Lower lobe of right lung (tissue), 2 donors: Measurements from ENCODE around the gene U2AF1. TPM values are rescaled to one million over a fixed set of nuclear protein-coding genes. Genes with fewer than 3 reads are reported as not detected.
"Not testable (repeated sequence)": the region's sequence is repeated elsewhere in the genome, so short reads cannot be mapped to it uniquely, and the experiment has no call there.

Source experiments
- ATAC-seq, 2 donors: fragments of 200-7000 bp; cut with Tn5 transposase; one replicate each; pipeline ENCODE4 v1.9.1; 2020 to 2022; ENCODE audit warnings: mild to moderate bottlenecking in 2 of 2, moderate library complexity in 2 of 2
- DNase-seq: peaks from one replicate; pipeline ENCODE4 v3.0.0-alpha.2; 2020
- H3K27ac ChIP-seq: fragments of 200-600 bp; one replicate; pipeline ENCODE4 v1.8.0; 2022
- H3K27me3 ChIP-seq: fragments of 200-600 bp; one replicate; pipeline ENCODE4 v1.8.0; 2022; ENCODE audit warnings: low read depth
- H3K36me3 ChIP-seq: fragments of 200-600 bp; one replicate; pipeline ENCODE4 v1.8.0; 2022; ENCODE audit warnings: mild to moderate bottlenecking
- H3K4me1 ChIP-seq: fragments of 200-600 bp; one replicate; pipeline ENCODE4 v1.8.0; 2022
- H3K4me3 ChIP-seq: fragments of 200-600 bp; one replicate; pipeline ENCODE4 v1.8.0; 2022; ENCODE audit warnings: mild to moderate bottlenecking
- H3K9me3 ChIP-seq: fragments of 200-600 bp; one replicate; pipeline ENCODE4 v1.8.0; 2022
- intact Hi-C: fragments of 100-400 bp; cut with DNase I; formaldehyde crosslinking; loops from one replicate; pipeline ENCODE4 v1.11.0; 2022
- long read RNA-seq: library from polyadenylated mRNA; unstranded; transcript quantifications from one replicate; pipeline ENCODE4 v2.0.0, GENCODE V29; 2021
- total RNA-seq: library from RNA; stranded (reverse); fragmentation: NEBNext Ultra II Directional; extraction: Animal tissue kit (Norgen Biotek cat#: 25700); gene quantifications from one replicate; pipeline ENCODE4 v1.2.1, GENCODE V29; 2021
- donor health status: DM: no; HTN: yes; CAD: no; lungs with severe emphysema.

U2AF1 gene, protein sequence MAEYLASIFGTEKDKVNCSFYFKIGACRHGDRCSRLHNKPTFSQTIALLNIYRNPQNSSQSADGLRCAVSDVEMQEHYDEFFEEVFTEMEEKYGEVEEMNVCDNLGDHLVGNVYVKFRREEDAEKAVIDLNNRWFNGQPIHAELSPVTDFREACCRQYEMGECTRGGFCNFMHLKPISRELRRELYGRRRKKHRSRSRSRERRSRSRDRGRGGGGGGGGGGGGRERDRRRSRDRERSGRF
- total RNA-seq, result 43.0 TPM
- long read RNA-seq, transcript U2AF1-201 (8 exons, 962 nt), result major isoform, 55 of 104 reads
- long read RNA-seq, transcript U2AF1-202 (8 exons, 940 nt), result minor isoform, 29 of 104 reads
- long read RNA-seq, partial matches to known transcripts, result 3 of 104 reads
- long read RNA-seq, other reads (novel, unspliced or antisense), result 12 of 104 reads

DNA sequence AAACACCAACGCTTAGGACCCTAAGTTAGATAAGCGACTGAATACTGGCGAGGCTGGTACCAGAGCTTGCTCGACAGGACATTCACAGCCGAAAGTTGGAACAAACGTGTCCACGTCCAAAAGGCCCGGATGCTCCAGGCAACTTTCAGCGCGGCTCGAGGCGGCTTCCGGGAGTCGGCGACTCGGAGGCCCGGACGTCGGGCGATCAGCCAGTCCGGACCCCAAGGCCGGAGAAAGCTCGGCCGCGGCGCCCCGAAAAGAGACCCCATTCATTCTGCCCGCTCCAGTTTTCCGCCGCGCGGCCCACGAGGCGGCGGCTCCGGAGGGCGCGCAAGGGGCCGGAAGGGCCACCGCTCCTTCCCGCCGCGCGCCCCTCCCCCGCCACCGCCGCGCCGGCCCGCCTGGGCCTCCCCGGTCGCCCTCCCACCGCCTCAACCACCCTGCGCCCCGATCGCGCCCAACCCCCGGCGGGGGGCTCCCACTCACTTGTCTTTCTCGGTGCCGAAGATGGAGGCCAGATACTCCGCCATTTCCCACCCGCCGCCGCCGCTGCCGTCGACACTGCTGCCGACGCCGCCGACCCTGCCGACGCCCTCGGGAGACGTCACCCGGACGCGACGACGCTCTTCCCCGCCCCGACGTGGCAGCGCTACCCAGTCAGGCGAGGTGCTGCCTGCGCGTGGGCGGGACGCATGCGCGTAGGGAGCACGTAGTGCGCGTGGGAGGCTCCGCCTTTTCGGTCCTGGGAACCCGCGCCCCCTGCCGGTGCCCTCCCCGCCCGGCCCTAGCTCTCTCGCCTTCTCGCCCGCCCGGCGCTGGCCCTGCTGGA, at the start of gene U2AF1:
U2AF1 (minus strand) TSS at position 606 of the 829 bp plus-strand sequence; CDS start at position 530, 76 bp downstream.
- intact Hi-C loops, H3K27me3 ChIP-seq, H3K4me1 ChIP-seq, H3K9me3 ChIP-seq, H3K36me3 ChIP-seq: not testable (repeated sequence)
- DNase-seq (peak; percentile 86), ATAC-seq (peak; percentile 98 to 100)
- H3K4me3 ChIP-seq, result peak within 1 kb of the TSS; percentile 61
- peak within 1 kb of the TSS; percentile 87 for H3K27ac ChIP-seq

DNA sequence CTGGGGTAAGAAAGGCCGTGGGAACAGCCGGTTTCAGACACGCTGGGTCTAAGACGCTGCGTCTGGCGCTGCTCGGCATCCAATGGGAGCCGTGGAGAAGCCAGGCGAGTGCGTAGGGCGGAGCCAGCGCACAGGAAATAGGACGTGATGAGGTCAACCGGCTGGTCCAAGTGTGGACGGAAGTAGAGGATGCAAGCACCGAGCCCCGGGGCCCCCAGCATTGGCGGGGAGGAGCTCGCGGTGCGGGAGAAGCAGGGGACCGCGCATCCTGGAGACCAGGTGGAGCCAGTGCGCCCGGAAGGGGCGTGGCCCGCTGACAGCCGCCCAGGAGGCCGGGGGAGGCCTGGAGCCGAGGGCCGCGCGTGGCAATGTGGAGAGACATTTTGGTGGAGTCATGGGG, 46.2 kb upstream of the U2AF1 start:
- H3K36me3 ChIP-seq, H3K27ac ChIP-seq, H3K9me3 ChIP-seq, H3K4me3 ChIP-seq, ATAC-seq, H3K27me3 ChIP-seq, H3K4me1 ChIP-seq, intact Hi-C loops, DNase-seq: not testable (repeated sequence)

DNA sequence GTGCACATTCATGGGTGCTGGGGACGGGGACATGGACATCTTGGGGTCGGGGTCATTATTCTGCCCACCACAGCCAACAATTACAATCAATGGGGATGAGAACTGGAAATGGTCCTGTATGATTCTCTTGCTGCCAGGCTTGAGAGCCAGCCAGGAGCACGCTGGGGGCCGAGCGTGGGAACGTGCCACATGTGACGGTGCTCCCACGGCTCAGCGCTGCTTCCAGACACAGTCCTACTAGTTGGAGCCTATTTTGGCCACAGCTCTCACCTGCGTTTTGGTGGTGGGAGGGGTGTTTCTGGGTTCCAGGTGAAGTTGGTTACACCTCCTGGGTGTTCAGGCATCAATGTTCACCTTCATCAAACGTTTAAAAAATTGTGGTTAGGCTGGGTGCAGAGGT, 42.0 kb upstream of the U2AF1 start:
- H3K4me3 ChIP-seq, intact Hi-C loops, H3K9me3 ChIP-seq, H3K27me3 ChIP-seq, H3K27ac ChIP-seq, H3K4me1 ChIP-seq, DNase-seq, H3K36me3 ChIP-seq, ATAC-seq: not testable (repeated sequence)

- H3K27me3 ChIP-seq, result not testable (repeated sequence)
- peak; percentile 27 to 75 for ATAC-seq
Measured at GRCh38 chr21:43147999-43148398, 40.6 kb upstream of the U2AF1 start.

GRCh38 chr21:43146637-43147036, 39.3 kb upstream of the U2AF1 start:
- DNase-seq, H3K27me3 ChIP-seq, H3K4me1 ChIP-seq, H3K9me3 ChIP-seq, H3K36me3 ChIP-seq, H3K27ac ChIP-seq, H3K4me3 ChIP-seq, intact Hi-C loops: not testable (repeated sequence)
- ATAC-seq, result peak; percentile 74 to 78

More at GRCh38 chr21:43147999-43148398, 40.6 kb upstream of the U2AF1 start:
- DNase-seq, H3K4me1 ChIP-seq, H3K4me3 ChIP-seq, intact Hi-C loops, H3K9me3 ChIP-seq, H3K36me3 ChIP-seq, H3K27ac ChIP-seq: not testable (repeated sequence)

- H3K4me1 ChIP-seq, H3K4me3 ChIP-seq, H3K27me3 ChIP-seq, DNase-seq, intact Hi-C loops, H3K36me3 ChIP-seq, H3K9me3 ChIP-seq, H3K27ac ChIP-seq: not testable (repeated sequence)
- ATAC-seq, result peak; percentile 37 to 68
Measured at GRCh38 chr21:43141407-43141806, 34.0 kb upstream of the U2AF1 start.

GRCh38 chr21:43138944-43139343, 31.6 kb upstream of the U2AF1 start:
- H3K36me3 ChIP-seq, H3K27ac ChIP-seq, H3K27me3 ChIP-seq, intact Hi-C loops, H3K4me3 ChIP-seq, DNase-seq, H3K4me1 ChIP-seq, H3K9me3 ChIP-seq: not testable (repeated sequence)
- ATAC-seq, result peak; percentile 71 to 83

GRCh38 chr21:43134520-43134919, 27.1 kb upstream of the U2AF1 start:
- H3K36me3 ChIP-seq, H3K4me1 ChIP-seq, DNase-seq, H3K27me3 ChIP-seq, H3K4me3 ChIP-seq, H3K9me3 ChIP-seq, ATAC-seq, H3K27ac ChIP-seq, intact Hi-C loops: not testable (repeated sequence)

DNA sequence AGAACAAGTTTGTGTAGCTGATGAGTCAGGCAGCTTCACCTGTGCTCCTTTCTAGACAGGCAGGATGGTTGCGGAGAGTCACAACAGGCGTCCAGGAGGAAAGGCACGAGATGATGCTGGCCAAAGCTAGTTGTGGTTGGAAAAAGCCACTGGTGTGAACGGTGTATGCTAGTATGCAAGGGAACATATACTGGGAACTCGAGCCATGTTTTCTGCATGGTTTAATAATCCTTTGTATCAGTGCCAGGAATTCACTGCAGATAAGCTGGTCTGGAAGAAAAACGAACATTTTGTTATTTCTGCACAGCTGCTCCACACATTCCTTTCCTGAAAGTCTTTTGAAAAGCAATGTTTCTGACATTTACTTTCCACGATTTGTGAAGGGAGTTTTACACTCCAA, 22.7 kb upstream of the U2AF1 start:
- H3K27ac ChIP-seq, intact Hi-C loops, DNase-seq, H3K4me3 ChIP-seq, H3K27me3 ChIP-seq, ATAC-seq, H3K9me3 ChIP-seq, H3K36me3 ChIP-seq, H3K4me1 ChIP-seq: not testable (repeated sequence)

DNA sequence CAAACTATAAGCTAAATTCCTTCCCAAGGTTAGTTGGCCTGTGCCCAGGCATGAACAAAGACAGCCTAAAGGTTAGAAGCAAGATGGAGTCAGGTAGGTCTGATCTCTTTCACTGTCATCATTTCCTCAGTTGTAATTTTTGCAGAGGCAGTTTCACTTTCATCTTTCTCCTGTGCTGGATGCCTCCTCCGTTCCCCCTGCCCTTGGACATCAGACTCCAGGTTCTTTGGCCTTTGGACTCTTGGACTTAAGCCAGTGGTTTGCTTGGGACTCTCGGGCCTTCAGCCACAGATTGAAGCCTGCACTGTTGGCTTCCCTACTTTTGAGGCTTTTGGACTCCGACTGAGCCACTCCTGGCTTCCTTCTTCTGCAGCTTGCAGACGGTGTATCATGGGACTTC, 8.6 kb upstream of the U2AF1 start:
- intact Hi-C loops, result not testable (repeated sequence)

DNA sequence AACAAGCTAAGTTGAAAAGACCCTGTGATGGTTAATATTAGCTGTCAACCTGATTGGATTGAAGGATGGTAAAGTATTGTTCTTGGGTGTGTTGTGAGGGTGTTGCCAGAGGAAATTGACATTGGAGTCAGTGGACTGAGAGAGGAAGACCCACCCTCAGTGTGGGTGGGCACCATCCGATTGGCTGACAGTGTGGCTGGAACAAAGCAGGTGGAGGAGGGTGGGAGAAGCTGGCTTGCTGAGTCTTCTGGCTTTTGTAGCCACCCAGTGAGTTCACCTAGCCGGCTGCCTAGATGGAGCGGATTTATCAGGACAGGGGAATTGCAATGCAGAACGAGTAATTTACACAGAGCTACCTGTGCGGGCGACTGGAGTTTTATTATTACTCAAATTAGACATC, 7.1 kb upstream of the U2AF1 start:
- H3K9me3 ChIP-seq, H3K27ac ChIP-seq, ATAC-seq, H3K27me3 ChIP-seq, H3K4me1 ChIP-seq, H3K4me3 ChIP-seq, H3K36me3 ChIP-seq, intact Hi-C loops, DNase-seq: not testable (repeated sequence)

More for the DNA sequence above, 8.6 kb upstream of the U2AF1 start:
- H3K4me1 ChIP-seq, ATAC-seq, DNase-seq, H3K36me3 ChIP-seq, H3K27me3 ChIP-seq, H3K27ac ChIP-seq, H3K9me3 ChIP-seq, H3K4me3 ChIP-seq: not testable (repeated sequence)

- H3K4me1 ChIP-seq, H3K27me3 ChIP-seq, intact Hi-C loops, ATAC-seq, H3K36me3 ChIP-seq, H3K9me3 ChIP-seq, H3K4me3 ChIP-seq, H3K27ac ChIP-seq, DNase-seq: not testable (repeated sequence)
Measured at GRCh38 chr21:43109006-43109405, 1.6 kb upstream of the U2AF1 start.

- H3K4me3 ChIP-seq, H3K27ac ChIP-seq, DNase-seq, H3K9me3 ChIP-seq, H3K4me1 ChIP-seq, intact Hi-C loops, H3K36me3 ChIP-seq, H3K27me3 ChIP-seq: not testable (repeated sequence)
- peak in 1 of 2 donors; percentile 45 for ATAC-seq
Measured at GRCh38 chr21:43108177-43108576, 807 bp upstream of the U2AF1 start.

GRCh38 chr21:43107794-43108137, 396 bp upstream of the U2AF1 start:
- H3K27me3 ChIP-seq, H3K36me3 ChIP-seq, H3K27ac ChIP-seq, H3K4me3 ChIP-seq, DNase-seq, H3K9me3 ChIP-seq, intact Hi-C loops, H3K4me1 ChIP-seq: not testable (repeated sequence)
- peak in 1 of 2 donors; percentile 57 for ATAC-seq
